HL-60 (cell line): ENCODE data around the gene C1orf21.

ENCODE experiments used
- DNase-seq, 2 experiments: peaks; one replicate each; pipeline ENCODE4 v3.0.0-alpha.2; 2010 to 2020; ENCODE audit warnings: low read depth in 1 of 2, low spot score in 1 of 2
- H3K27ac ChIP-seq: fragments of 250-450 bp; sonication (Bioruptor Pico); replicated peaks from 2 replicates; pipeline ENCODE4 v1.5.1; 2020; ENCODE audit warnings: mild to moderate bottlenecking, moderate library complexity
- H3K27me3 ChIP-seq: fragments of 250-450 bp; sonication (Bioruptor Pico); 2 replicates; pipeline ENCODE4 v1.5.1; 2021; ENCODE audit warnings: mild to moderate bottlenecking, moderate library complexity; ENCODE audit not compliant: insufficient read depth, poor library complexity, severe bottlenecking
- H3K4me3 ChIP-seq: replicated peaks from 2 replicates; pipeline ENCODE4 v1.5.1; 2011; ENCODE audit warnings: mild to moderate bottlenecking, control low read depth, low read length; ENCODE audit not compliant: insufficient read depth
- GABPA ChIP-seq: IDR thresholded peaks from 2 replicates; pipeline ENCODE4 v1.6.1; 2012; ENCODE audit warnings: low read depth
- POLR2AphosphoS5 ChIP-seq: IDR thresholded peaks from 2 replicates; pipeline ENCODE4 v1.6.1; 2012; ENCODE audit warnings: low read depth
- SPI1 ChIP-seq: IDR thresholded peaks from 2 replicates; pipeline ENCODE4 v1.6.1; 2012; ENCODE audit warnings: low read depth, mild to moderate bottlenecking, borderline replicate concordance
- TF ChIP-seq, protein P1 (sequence below): IDR thresholded peaks from 2 replicates; pipeline ENCODE4 v1.6.1; 2012; ENCODE audit warnings: low read depth; ENCODE audit not compliant: insufficient replicate concordance
- TF ChIP-seq, protein P2 (sequence below): IDR thresholded peaks from one replicate; pipeline ENCODE4 v1.5.1; 2011; ENCODE audit warnings: low read length, control low read depth, inconsistent platforms; ENCODE audit not compliant: insufficient read depth

The C1orf21 gene

DNA sequence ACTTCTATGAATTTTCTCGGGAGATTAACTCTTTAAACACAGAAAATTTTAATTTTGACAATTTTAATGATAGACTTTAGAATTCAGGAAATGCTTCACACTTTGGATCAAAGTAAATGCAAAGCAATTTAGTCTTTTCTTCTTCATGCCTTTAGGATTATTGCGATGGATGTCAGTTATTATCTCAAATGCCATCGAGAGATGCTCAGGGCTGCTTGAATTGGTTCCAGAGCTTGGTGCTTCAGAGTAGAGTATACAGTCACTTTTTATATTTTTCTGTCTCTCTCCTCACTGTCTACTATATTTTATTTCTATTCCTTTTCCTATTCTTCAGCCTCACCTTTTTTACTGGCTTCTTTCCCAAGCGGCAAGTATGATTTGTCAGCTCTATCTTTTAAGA lies 59.2 kb downstream of the C1orf21 start:
- no peak for DNase-seq
- Histone ChIP-seq H3K27ac (no peak overlapping the region), H3K27me3 (no peaks in the 10 kb centered on the region), H3K4me3 (no peak overlapping the region)
- no peak for TF ChIP-seq SPI1
- TF ChIP-seq, protein P1, sequence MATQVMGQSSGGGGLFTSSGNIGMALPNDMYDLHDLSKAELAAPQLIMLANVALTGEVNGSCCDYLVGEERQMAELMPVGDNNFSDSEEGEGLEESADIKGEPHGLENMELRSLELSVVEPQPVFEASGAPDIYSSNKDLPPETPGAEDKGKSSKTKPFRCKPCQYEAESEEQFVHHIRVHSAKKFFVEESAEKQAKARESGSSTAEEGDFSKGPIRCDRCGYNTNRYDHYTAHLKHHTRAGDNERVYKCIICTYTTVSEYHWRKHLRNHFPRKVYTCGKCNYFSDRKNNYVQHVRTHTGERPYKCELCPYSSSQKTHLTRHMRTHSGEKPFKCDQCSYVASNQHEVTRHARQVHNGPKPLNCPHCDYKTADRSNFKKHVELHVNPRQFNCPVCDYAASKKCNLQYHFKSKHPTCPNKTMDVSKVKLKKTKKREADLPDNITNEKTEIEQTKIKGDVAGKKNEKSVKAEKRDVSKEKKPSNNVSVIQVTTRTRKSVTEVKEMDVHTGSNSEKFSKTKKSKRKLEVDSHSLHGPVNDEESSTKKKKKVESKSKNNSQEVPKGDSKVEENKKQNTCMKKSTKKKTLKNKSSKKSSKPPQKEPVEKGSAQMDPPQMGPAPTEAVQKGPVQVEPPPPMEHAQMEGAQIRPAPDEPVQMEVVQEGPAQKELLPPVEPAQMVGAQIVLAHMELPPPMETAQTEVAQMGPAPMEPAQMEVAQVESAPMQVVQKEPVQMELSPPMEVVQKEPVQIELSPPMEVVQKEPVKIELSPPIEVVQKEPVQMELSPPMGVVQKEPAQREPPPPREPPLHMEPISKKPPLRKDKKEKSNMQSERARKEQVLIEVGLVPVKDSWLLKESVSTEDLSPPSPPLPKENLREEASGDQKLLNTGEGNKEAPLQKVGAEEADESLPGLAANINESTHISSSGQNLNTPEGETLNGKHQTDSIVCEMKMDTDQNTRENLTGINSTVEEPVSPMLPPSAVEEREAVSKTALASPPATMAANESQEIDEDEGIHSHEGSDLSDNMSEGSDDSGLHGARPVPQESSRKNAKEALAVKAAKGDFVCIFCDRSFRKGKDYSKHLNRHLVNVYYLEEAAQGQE = no peak
- TF ChIP-seq, protein P2, sequence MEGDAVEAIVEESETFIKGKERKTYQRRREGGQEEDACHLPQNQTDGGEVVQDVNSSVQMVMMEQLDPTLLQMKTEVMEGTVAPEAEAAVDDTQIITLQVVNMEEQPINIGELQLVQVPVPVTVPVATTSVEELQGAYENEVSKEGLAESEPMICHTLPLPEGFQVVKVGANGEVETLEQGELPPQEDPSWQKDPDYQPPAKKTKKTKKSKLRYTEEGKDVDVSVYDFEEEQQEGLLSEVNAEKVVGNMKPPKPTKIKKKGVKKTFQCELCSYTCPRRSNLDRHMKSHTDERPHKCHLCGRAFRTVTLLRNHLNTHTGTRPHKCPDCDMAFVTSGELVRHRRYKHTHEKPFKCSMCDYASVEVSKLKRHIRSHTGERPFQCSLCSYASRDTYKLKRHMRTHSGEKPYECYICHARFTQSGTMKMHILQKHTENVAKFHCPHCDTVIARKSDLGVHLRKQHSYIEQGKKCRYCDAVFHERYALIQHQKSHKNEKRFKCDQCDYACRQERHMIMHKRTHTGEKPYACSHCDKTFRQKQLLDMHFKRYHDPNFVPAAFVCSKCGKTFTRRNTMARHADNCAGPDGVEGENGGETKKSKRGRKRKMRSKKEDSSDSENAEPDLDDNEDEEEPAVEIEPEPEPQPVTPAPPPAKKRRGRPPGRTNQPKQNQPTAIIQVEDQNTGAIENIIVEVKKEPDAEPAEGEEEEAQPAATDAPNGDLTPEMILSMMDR = no peak
- TF ChIP-seq POLR2AphosphoS5 = no peak
- no peak for TF ChIP-seq GABPA

DNA sequence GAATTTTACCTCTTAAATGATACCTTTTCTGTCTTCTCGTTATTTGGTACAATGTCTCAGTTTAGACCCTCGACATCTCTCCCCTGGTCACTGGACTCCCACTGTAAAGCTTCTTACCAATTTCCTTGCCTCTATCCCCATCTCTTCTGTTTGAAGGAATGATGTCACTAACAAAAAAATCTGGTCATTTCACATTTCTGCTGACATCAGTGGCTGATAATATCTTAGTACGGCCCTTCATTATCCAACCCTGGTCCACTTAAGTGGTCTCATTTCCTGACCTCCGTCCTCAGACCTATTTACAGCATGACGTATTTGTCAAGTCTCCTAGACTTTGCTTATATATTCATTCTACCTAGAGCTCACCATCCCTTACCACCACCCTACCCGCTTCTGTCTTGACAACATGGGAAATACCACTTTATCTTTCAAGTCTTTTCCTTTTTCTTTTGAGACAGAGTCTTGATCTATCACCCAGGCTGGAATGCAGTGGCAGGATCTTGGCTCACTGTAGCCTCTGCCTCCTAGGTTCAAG lies 60.9 kb downstream of the C1orf21 start:
- Histone ChIP-seq H3K27ac (no peak overlapping the region), H3K4me3 (no peak overlapping the region), H3K27me3 (no peaks in the 10 kb centered on the region)
- TF ChIP-seq, protein P2 = no peak
- TF ChIP-seq GABPA (no peak), SPI1 (no peak), POLR2AphosphoS5 (no peak)
- TF ChIP-seq, protein P1 = no peak
- no peak for DNase-seq

DNA sequence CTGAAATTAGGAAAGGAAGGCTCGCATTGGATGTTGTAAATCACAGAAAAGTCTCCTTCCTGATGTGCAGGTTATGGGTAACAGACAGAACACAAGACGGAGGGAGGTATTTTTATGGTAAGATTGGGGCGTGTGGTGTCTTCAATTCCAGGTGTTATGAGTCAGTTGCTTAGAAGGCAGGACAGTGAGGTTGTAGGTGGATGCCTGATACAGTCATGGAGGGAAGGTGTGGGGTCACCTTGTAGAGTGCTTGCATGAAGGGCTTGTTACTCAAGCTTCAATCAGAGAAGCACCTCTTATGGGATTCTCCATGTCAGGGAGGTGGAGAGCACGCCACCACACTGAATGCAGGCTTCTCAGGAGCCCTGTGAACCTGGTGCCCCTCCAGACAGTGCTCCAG lies 63.1 kb downstream of the C1orf21 start:
- H3K27me3 ChIP-seq = no peaks in the 10 kb centered on the region
- no peak overlapping the region for H3K27ac ChIP-seq
- no peak for DNase-seq
- no peak overlapping the region for H3K4me3 ChIP-seq
- TF ChIP-seq, protein P1 = no peak
- TF ChIP-seq SPI1 (no peak), GABPA (no peak), POLR2AphosphoS5 (no peak)
- TF ChIP-seq, protein P2 = no peak
